Mucosa of gallbladder (tissue), 1 donor: Measurements from ENCODE around the gene SOCS3. TPM values are rescaled to one million over a fixed set of nuclear protein-coding genes. Genes with fewer than 3 reads are reported as not detected.

Experiments used
- DNase-seq: peaks from one replicate; pipeline ENCODE4 v3.0.0-alpha.2; 2020; ENCODE audit warnings: low spot score
- total RNA-seq: library from RNA; stranded (reverse); gene quantifications from one replicate; pipeline ENCODE4 v1.2.1, GENCODE V29; 2021
- donor health status: DM: no; HTN: no; CAD: no.

The SOCS3 gene
- 11.9 TPM for total RNA-seq

GRCh38 chr17:78359997-78360370 lies at the start of gene SOCS3:
SOCS3 (minus strand) TSS chr17:78360077; CDS start chr17:78359095, 982 bp downstream.
- peak; percentile 93 for DNase-seq

- DNase-seq, result peak; percentile 77
These were observed 49.5 kb upstream of the SOCS3 start for GRCh38 chr17:78409191-78409928.

- DNase-seq, result no peak
These were observed 48.7 kb upstream of the SOCS3 start for GRCh38 chr17:78408476-78409050.

- DNase-seq, result no peak
These were observed 47.6 kb upstream of the SOCS3 start for GRCh38 chr17:78407387-78408000.

GRCh38 chr17:78406920-78407319 lies 47.0 kb upstream of the SOCS3 start:
- no peak for DNase-seq

GRCh38 chr17:78406396-78406795 lies 46.5 kb upstream of the SOCS3 start:
- DNase-seq, result no peak

GRCh38 chr17:78403822-78404221 lies 43.9 kb upstream of the SOCS3 start:
- DNase-seq, result no peak

GRCh38 chr17:78401891-78402290 lies 42.0 kb upstream of the SOCS3 start:
- no peak for DNase-seq

- no peak for DNase-seq
These were observed 41.4 kb upstream of the SOCS3 start for GRCh38 chr17:78401246-78401645.

- no peak for DNase-seq
These were observed 40.8 kb upstream of the SOCS3 start for GRCh38 chr17:78400581-78401240.

GRCh38 chr17:78399693-78400144 lies 39.8 kb upstream of the SOCS3 start:
- no peak for DNase-seq

GRCh38 chr17:78399028-78399692 lies 39.3 kb upstream of the SOCS3 start:
- DNase-seq, result no peak

GRCh38 chr17:78398390-78398789 lies 38.5 kb upstream of the SOCS3 start:
- no peak for DNase-seq

GRCh38 chr17:78397681-78398101 lies 37.8 kb upstream of the SOCS3 start:
- no peak for DNase-seq

- no peak for DNase-seq
These were observed 36.8 kb upstream of the SOCS3 start for GRCh38 chr17:78396441-78397337.

- no peak for DNase-seq
These were observed 35.3 kb upstream of the SOCS3 start for GRCh38 chr17:78395155-78395554.

GRCh38 chr17:78394209-78394608 lies 34.3 kb upstream of the SOCS3 start:
- peak; percentile 73 for DNase-seq

GRCh38 chr17:78393575-78393974 lies 33.7 kb upstream of the SOCS3 start:
- no peak for DNase-seq

GRCh38 chr17:78392295-78392694 lies 32.4 kb upstream of the SOCS3 start:
- no peak for DNase-seq

- DNase-seq, result no peak
These were observed 32.0 kb upstream of the SOCS3 start for GRCh38 chr17:78391843-78392242.

- DNase-seq, result no peak
These were observed 31.2 kb upstream of the SOCS3 start for GRCh38 chr17:78391051-78391431.
